Chondrocyte (in vitro differentiated cells): ENCODE results near the gene ZBTB40. TPM values are rescaled to one million over a fixed set of nuclear protein-coding genes. Genes with fewer than 3 reads are reported as not detected.

Experiments
- DNase-seq: peaks from one replicate; pipeline ENCODE4 v3.0.0; 2021; ENCODE audit warnings: mixed read lengths, low spot score
- H3K27ac Mint-ChIP-seq: one replicate; pipeline ENCODE4 v1.8.0; 2021; ENCODE audit warnings: mild to moderate bottlenecking, moderate library complexity, mixed read lengths; ENCODE audit not compliant: unreplicated experiment
- H3K27me3 Mint-ChIP-seq: 2 replicates; pipeline ENCODE4 v1.8.0; 2021; ENCODE audit warnings: low read depth, mixed read lengths
- H3K36me3 Mint-ChIP-seq: 2 replicates; pipeline ENCODE4 v1.8.0; 2021; ENCODE audit warnings: low read depth, mixed read lengths
- H3K4me1 Mint-ChIP-seq: 2 replicates; pipeline ENCODE4 v1.8.0; 2021; ENCODE audit warnings: low read depth, mild to moderate bottlenecking, mixed read lengths
- H3K4me3 Mint-ChIP-seq: one replicate; pipeline ENCODE4 v1.8.0; 2021; ENCODE audit warnings: mild to moderate bottlenecking, moderate library complexity, mixed read lengths; ENCODE audit not compliant: unreplicated experiment
- H3K9me3 Mint-ChIP-seq: 2 replicates; pipeline ENCODE4 v1.8.0; 2021; ENCODE audit warnings: low read depth, mixed read lengths
- CTCF ChIP-seq: fragments of 200-600 bp; sonication (generic); IDR thresholded peaks from 2 replicates; pipeline ENCODE4 v1.5.0; 2021; ENCODE audit warnings: antibody characterized with exemption, mild to moderate bottlenecking, moderate library complexity
- total RNA-seq: library from RNA; stranded (reverse); gene quantifications from 3 replicates; pipeline ENCODE4 v1.2.1, GENCODE V29; 2021

Gene ZBTB40
- total RNA-seq, 1 donor from 2014 or later, result 16.3 TPM

DNA sequence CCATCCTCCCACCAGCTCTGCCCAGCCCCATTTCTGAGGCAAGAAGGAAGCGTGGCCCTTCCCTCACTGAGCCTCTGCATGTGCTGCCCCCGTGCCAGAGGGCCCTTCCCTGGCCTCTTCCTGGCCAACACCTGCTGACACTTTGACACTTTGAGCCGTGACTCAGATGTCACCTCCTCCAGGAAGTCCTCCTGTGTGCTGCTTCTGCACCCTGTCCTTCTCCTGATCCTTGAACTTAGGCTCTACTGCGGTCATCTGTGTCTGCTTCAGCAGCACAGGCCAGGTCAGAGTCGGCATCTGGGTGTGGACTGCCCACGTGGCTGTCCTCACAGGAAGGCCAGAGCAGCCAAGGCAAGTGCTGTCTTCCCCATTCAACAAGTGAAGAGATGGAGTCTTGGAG lies 92.0 kb downstream of the ZBTB40 start:
- no peak for TF ChIP-seq CTCF
- peaks cover 7% of the 10 kb centered on the region for H3K4me1 Mint-ChIP-seq
- DNase-seq, result no peak
- no peak overlapping the region for H3K27ac Mint-ChIP-seq
- peaks cover 2% of the 10 kb centered on the region for H3K36me3 Mint-ChIP-seq
- peaks cover 42% of the 10 kb centered on the region for H3K27me3 Mint-ChIP-seq
- no peak overlapping the region for H3K4me3 Mint-ChIP-seq
- no peaks in the 10 kb centered on the region for H3K9me3 Mint-ChIP-seq

DNA sequence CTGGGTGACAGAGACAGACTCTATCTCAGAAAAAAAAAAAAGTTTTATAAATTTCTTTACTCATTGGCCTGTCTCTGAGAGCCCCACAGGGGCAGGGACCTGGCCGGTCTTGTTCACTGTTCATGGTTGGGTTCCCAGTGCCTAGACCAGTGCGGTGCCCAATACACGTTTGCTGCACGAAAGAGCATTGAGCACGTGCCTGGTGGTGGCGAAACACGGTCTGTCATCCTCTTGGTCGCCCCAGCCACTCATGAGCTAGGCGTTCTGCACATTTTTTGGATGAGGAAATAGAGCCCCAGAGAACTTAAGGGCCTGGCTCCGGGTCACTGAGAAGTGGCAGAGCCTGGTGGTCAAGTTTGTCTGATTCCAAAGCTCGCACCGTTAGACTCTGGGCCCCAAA lies 93.0 kb downstream of the ZBTB40 start:
- H3K4me3 Mint-ChIP-seq, result no peak overlapping the region
- no peak overlapping the region for H3K27ac Mint-ChIP-seq
- DNase-seq, result no peak
- H3K36me3 Mint-ChIP-seq, result peaks cover 2% of the 10 kb centered on the region
- TF ChIP-seq CTCF, result no peak
- peaks cover 7% of the 10 kb centered on the region for H3K4me1 Mint-ChIP-seq
- H3K27me3 Mint-ChIP-seq, result peaks cover 50% of the 10 kb centered on the region
- H3K9me3 Mint-ChIP-seq, result no peaks in the 10 kb centered on the region

DNA sequence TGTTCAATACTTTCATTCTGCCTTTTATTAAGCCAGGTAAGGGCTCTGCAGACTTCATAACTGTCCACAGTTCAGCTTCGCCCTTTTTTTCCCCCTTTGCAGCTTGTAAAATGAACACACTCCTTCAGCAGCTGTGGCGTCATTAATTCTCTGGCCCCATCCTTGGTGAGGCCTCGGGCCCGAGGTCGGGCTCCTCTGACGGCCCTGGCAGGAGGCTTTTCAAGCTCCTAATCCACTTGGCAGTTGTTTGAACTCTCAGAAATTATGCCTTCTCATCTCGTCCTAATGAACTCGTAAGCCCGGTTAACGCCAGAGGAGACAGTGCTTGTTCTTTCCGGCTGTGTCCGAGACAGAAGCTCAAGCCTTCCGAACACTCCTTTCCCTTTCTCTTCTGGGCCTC lies 93.5 kb downstream of the ZBTB40 start:
- H3K36me3 Mint-ChIP-seq, result peaks cover 2% of the 10 kb centered on the region
- no peaks in the 10 kb centered on the region for H3K9me3 Mint-ChIP-seq
- no peak overlapping the region for H3K27ac Mint-ChIP-seq
- H3K4me3 Mint-ChIP-seq, result no peak overlapping the region
- peaks cover 5% of the 10 kb centered on the region for H3K4me1 Mint-ChIP-seq
- no peak for TF ChIP-seq CTCF
- peaks cover 51% of the 10 kb centered on the region for H3K27me3 Mint-ChIP-seq
- no peak for DNase-seq

DNA sequence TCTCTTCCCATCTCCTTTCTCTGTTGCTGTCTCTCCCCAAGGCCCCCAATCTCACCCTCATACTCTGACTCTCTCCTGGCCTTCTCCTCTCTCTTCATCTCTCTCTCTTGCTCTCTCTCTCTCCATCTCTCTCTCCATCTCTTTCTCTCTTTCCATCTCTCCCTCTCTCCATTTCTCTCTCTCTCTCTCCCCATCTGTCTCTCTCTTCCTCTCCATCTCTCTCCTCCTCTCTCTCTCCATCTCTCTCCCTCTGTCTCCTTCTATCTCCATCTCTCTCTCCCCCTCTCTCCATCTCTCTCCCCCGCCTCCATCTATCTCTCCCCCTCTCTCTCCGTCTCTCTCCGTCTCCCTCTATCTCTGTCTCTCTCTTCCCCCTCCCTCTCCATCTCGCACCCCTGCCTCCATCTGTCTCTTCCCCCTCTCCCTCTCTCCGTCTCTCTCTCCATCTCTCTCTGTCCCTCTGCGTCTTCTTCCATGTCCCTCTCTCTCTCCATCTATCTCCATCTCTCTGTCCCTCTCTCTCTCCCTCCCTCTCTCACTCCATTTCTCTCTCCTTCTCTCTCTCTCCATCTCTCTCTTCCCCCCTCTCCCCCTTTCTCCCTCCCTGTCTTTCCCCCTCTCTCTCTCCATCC lies 95.7 kb downstream of the ZBTB40 start:
- H3K9me3 Mint-ChIP-seq, result no peaks in the 10 kb centered on the region
- DNase-seq, result no peak
- H3K4me1 Mint-ChIP-seq, result no peaks in the 10 kb centered on the region
- H3K36me3 Mint-ChIP-seq, result peaks cover 2% of the 10 kb centered on the region
- H3K4me3 Mint-ChIP-seq, result no peak overlapping the region
- H3K27ac Mint-ChIP-seq, result no peak overlapping the region
- H3K27me3 Mint-ChIP-seq, result peaks cover 57% of the 10 kb centered on the region
- TF ChIP-seq CTCF, result no peak

DNA sequence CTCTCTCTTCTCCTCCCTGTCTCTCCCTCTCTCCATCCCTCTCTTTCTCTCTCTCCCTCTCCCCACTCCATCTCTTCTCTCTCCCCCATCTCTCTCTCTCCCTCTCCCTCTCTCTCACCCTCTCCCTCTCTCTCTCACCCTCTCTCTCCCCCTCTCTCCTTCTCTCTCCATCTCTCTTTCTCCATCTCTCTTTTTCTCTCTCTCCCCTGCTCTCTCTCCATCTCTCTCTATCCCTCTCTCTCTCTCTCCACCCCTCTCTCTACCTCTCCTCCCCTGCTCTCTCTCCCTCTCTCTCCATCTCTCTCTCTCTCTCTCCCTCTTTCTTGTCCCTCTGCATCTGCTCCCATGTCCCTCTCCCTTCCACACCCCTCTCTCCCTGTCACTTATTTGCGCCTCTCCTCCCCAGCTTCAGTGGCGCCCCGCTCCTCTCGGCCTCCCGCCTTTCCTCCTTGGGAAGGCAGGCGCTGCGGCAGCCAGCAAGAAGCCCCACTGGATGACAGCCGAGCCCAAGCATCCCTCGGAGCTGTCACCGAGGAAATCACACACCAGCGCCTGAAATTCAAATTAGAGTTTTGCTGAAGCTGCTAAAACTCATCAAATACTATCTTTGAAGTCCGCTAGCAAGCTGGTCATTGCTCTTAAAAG lies 96.3 kb downstream of the ZBTB40 start:
- no peak overlapping the region for H3K4me3 Mint-ChIP-seq
- TF ChIP-seq CTCF, result no peak
- no peaks in the 10 kb centered on the region for H3K4me1 Mint-ChIP-seq
- DNase-seq, result no peak
- H3K27ac Mint-ChIP-seq, result no peak overlapping the region
- peaks cover 64% of the 10 kb centered on the region for H3K27me3 Mint-ChIP-seq
- H3K9me3 Mint-ChIP-seq, result no peaks in the 10 kb centered on the region
- H3K36me3 Mint-ChIP-seq, result peaks cover 2% of the 10 kb centered on the region
